ENCODE data around the gene RELA. TPM values are rescaled to one million over a fixed set of nuclear protein-coding genes. Genes with fewer than 3 reads are reported as not detected.

RELA gene
- total RNA-seq, 2 experiments from 2014 or later: 379 to 382 TPM

DNA sequence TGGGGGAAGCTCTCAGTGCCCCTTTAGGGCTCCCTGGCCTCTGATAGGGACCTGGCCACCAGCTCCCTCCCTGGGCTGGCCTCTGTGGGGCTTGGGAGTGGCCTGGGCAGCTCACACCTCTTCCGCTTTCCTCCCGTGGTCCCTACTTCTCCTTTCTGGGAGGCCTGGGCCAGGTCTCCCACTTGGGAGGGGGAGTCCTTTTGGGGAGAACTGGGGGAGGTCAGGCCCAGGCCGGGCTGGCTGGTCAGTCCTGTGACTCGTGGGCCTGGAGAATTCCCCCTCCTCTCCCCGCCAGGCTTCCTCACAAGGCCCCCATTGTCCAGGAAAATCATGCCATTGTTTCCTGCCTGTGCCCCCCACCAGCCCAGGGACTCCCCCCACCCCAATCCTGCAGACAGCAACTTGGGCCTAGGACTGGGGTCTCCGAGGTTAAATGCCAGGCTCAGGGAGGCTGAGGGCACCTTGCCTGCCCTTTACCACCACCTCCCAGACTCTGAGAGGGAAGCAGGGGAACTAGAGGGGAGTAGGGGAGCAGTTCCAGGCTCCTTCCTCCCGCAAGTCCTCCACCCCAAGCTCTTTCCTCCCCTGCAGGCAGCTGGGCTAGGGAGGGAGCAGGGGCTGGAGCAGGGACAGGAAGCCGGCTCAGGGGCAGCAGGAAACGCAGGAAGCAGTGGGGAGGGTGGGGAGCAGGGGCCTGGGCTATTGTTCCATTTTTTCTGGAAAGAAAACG is 51.5 kb downstream of the RELA start:
- Mint-ChIP-seq H3K27me3 (no peaks in the 10 kb centered on the region), H3K36me3 (ENCODE audit: low read depth) (peaks cover 71% of the 10 kb centered on the region), H3K27ac (peak overlapping the region; percentile 93), H3K4me1 (ENCODE audit: low read depth) (peaks cover 43% of the 10 kb centered on the region), H3K9me3 (no peaks in the 10 kb centered on the region), H3K4me3 (peak overlapping the region; percentile 60)
- peak overlapping the region; percentile 94 for H3K27ac ChIP-seq (ENCODE audit: low read depth in 1 of 2, low read length in 2 of 2)
- TF ChIP-seq, protein P1, sequence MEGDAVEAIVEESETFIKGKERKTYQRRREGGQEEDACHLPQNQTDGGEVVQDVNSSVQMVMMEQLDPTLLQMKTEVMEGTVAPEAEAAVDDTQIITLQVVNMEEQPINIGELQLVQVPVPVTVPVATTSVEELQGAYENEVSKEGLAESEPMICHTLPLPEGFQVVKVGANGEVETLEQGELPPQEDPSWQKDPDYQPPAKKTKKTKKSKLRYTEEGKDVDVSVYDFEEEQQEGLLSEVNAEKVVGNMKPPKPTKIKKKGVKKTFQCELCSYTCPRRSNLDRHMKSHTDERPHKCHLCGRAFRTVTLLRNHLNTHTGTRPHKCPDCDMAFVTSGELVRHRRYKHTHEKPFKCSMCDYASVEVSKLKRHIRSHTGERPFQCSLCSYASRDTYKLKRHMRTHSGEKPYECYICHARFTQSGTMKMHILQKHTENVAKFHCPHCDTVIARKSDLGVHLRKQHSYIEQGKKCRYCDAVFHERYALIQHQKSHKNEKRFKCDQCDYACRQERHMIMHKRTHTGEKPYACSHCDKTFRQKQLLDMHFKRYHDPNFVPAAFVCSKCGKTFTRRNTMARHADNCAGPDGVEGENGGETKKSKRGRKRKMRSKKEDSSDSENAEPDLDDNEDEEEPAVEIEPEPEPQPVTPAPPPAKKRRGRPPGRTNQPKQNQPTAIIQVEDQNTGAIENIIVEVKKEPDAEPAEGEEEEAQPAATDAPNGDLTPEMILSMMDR (IDR thresholded peaks at IDR 0.05): no peak
- intact Hi-C loops (cut with DNase I, micrococcal nuclease): no loop called here
- H3K4me1 ChIP-seq (ENCODE audit: insufficient read depth, low read length): peaks cover 52% of the 10 kb centered on the region
- CTCF ChIA-PET: no interaction called here
- POLR2A ChIA-PET: interaction anchor here (4.3 kb wide), 1 partner anchor 113 kb away, joined by 46 read pairs; the partner anchor contains the start of gene MALAT1
- peak overlapping the region; percentile 93 for H3K4me3 ChIP-seq (ENCODE audit: low read length)
- DNase-seq: peak in 3 of 14 experiments; percentile 5 to 56 (median 54)
- H3K9me3 ChIP-seq (ENCODE audit: control insufficient read depth in 1 of 2, insufficient read depth in 1 of 2, low read length in 2 of 2): no peaks in the 10 kb centered on the region
- peaks cover 49% of the 10 kb centered on the region for H3K36me3 ChIP-seq (ENCODE audit: insufficient read depth, low read length)
- H3K27me3 ChIP-seq (ENCODE audit: control insufficient read depth in 1 of 2, insufficient read depth in 2 of 2, low read length in 2 of 2): no peaks in the 10 kb centered on the region
- ATAC-seq (ENCODE audit: poor library complexity): no peak

DNA sequence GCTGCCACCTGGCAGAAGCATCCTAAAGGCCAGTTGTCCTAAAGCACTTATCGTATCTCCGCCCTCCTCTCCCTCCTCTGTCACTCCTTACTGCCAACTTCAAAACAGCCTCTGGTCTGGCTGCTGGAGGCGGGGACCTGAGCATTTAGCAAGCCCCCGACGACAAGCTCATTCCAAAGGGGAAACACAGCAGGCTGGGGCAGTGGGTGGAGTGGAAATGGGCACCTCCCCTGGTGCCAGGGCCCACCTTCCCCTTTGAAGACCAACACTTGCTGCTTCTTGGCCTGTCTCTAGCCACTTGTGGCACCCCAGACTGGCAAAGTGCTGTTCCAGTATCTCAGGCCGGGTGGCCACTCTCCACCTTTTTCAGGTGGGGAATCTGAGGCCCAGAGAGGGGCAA is 52.3 kb downstream of the RELA start:
- intact Hi-C loops (cut with DNase I, micrococcal nuclease): no loop called here
- ChIA-PET CTCF (no interaction called here), POLR2A (interaction anchor here (0.7 kb wide), 1 partner anchor 38 kb away, joined by 3 read pairs; the partner anchor contains the start of gene FAM89B)
- H3K9me3 Mint-ChIP-seq: no peaks in the 10 kb centered on the region
- no peak overlapping the region for H3K4me3 ChIP-seq (ENCODE audit: low read length)
- TF ChIP-seq, protein P1 (IDR thresholded peaks at IDR 0.05): no peak
- no peaks in the 10 kb centered on the region for H3K27me3 ChIP-seq (ENCODE audit: control insufficient read depth in 1 of 2, insufficient read depth in 2 of 2, low read length in 2 of 2)
- peak overlapping the region; percentile 44 for H3K4me3 Mint-ChIP-seq
- peak overlapping the region; percentile 93 for H3K27ac Mint-ChIP-seq
- no peaks in the 10 kb centered on the region for H3K27me3 Mint-ChIP-seq
- ATAC-seq (ENCODE audit: poor library complexity) (no peak), DNase-seq (no peak)
- H3K9me3 ChIP-seq (ENCODE audit: control insufficient read depth in 1 of 2, insufficient read depth in 1 of 2, low read length in 2 of 2): no peaks in the 10 kb centered on the region
- H3K27ac ChIP-seq (ENCODE audit: low read depth in 1 of 2, low read length in 2 of 2): peak overlapping the region; percentile 94
- H3K4me1 Mint-ChIP-seq (ENCODE audit: low read depth): peaks cover 42% of the 10 kb centered on the region
- peaks cover 51% of the 10 kb centered on the region for H3K4me1 ChIP-seq (ENCODE audit: insufficient read depth, low read length)
- peaks cover 57% of the 10 kb centered on the region for H3K36me3 ChIP-seq (ENCODE audit: insufficient read depth, low read length)
- H3K36me3 Mint-ChIP-seq (ENCODE audit: low read depth): peaks cover 74% of the 10 kb centered on the region

DNA sequence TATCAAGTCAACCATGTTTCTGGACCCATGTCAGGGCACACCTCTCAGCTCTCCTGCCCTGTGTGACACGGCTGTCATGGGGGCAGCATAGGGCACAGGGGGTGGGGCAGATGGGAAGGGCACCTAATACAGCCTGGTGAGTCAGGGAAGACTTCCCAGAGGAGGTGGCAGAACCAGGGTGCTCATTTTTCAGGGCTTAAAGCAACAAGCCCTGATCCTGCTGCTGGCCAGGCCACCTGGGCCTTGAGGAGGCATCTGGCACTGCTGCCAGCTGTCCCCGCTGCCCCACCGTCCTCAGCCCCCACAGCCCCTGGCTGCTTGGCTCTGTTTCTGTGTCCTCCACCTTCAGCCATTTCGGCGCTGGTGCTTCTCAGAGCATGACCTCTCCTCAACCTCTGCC is 53.1 kb downstream of the RELA start:
- Mint-ChIP-seq H3K4me3 (peak overlapping the region; percentile 45), H3K36me3 (ENCODE audit: low read depth) (peaks cover 74% of the 10 kb centered on the region), H3K9me3 (no peaks in the 10 kb centered on the region), H3K27me3 (no peaks in the 10 kb centered on the region), H3K27ac (peak overlapping the region; percentile 93), H3K4me1 (ENCODE audit: low read depth) (peaks cover 37% of the 10 kb centered on the region)
- TF ChIP-seq, protein P1 (IDR thresholded peaks at IDR 0.05): no peak
- Histone ChIP-seq H3K27ac (ENCODE audit: low read depth in 1 of 2, low read length in 2 of 2) (no peak overlapping the region), H3K36me3 (ENCODE audit: insufficient read depth, low read length) (peaks cover 64% of the 10 kb centered on the region), H3K4me3 (ENCODE audit: low read length) (no peak overlapping the region), H3K4me1 (ENCODE audit: insufficient read depth, low read length) (peaks cover 51% of the 10 kb centered on the region), H3K27me3 (ENCODE audit: control insufficient read depth in 1 of 2, insufficient read depth in 2 of 2, low read length in 2 of 2) (no peaks in the 10 kb centered on the region), H3K9me3 (ENCODE audit: control insufficient read depth in 1 of 2, insufficient read depth in 1 of 2, low read length in 2 of 2) (no peaks in the 10 kb centered on the region)
- ATAC-seq (ENCODE audit: poor library complexity) (no peak), DNase-seq (no peak)
- POLR2A ChIA-PET: interaction anchor here (1.2 kb wide), 1 partner anchor 42 kb away, joined by 3 read pairs; no protein-coding TSS in a partner anchor
- CTCF ChIA-PET: interaction anchor here (1.2 kb wide), 1 partner anchor 14 kb away, joined by 3 read pairs; the partner anchor contains the start of gene KCNK7
- intact Hi-C loops (cut with DNase I, micrococcal nuclease): no loop called here
